Vagina (tissue), 2 donors: ENCODE results near the gene TBXT.

Experiments used
- POLR2A ChIP-seq, 2 donors: fragments of 450-650 bp; IDR thresholded peaks; one replicate each; pipeline ENCODE4 v1.6.1; 2017; ENCODE audit warnings: antibody characterized with exemption in 2 of 2, mild to moderate bottlenecking in 2 of 2, moderate library complexity in 2 of 2
- POLR2AphosphoS5 ChIP-seq, 2 donors: sonication (generic); formaldehyde crosslinking; IDR thresholded peaks; one replicate each; pipeline ENCODE4 v1.9.0; 2017; ENCODE audit warnings: antibody characterized with exemption in 2 of 2, mild to moderate bottlenecking in 2 of 2, low read depth in 1 of 2; ENCODE audit not compliant: insufficient read depth in 1 of 2
- TF ChIP-seq, protein P1 (sequence below), 3 experiments: fragments of 450-650 bp in 2 of 3; fragments of 200-600 bp in 1 of 3; sonication (generic) in 1 of 3; IDR thresholded peaks; one replicate each; pipeline ENCODE4 v1.5.1; 2017 to 2019; ENCODE audit warnings: antibody characterized with exemption in 3 of 3, mild to moderate bottlenecking in 2 of 3, moderate library complexity in 2 of 3

- TF ChIP-seq, protein P1, sequence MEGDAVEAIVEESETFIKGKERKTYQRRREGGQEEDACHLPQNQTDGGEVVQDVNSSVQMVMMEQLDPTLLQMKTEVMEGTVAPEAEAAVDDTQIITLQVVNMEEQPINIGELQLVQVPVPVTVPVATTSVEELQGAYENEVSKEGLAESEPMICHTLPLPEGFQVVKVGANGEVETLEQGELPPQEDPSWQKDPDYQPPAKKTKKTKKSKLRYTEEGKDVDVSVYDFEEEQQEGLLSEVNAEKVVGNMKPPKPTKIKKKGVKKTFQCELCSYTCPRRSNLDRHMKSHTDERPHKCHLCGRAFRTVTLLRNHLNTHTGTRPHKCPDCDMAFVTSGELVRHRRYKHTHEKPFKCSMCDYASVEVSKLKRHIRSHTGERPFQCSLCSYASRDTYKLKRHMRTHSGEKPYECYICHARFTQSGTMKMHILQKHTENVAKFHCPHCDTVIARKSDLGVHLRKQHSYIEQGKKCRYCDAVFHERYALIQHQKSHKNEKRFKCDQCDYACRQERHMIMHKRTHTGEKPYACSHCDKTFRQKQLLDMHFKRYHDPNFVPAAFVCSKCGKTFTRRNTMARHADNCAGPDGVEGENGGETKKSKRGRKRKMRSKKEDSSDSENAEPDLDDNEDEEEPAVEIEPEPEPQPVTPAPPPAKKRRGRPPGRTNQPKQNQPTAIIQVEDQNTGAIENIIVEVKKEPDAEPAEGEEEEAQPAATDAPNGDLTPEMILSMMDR (IDR thresholded peaks at IDR 0.05): no peak
- TF ChIP-seq POLR2A (IDR thresholded peaks at IDR 0.05): no peak
- TF ChIP-seq POLR2AphosphoS5 (IDR thresholded peaks at IDR 0.05; ENCODE audit: insufficient read depth in 1 of 2, low read depth in 1 of 2): no peak
These were observed 45.9 kb downstream of the TBXT start for GRCh38 chr6:166121726-166122125.
